ENCODE results near the gene THBS1.

THBS1 gene

DNA sequence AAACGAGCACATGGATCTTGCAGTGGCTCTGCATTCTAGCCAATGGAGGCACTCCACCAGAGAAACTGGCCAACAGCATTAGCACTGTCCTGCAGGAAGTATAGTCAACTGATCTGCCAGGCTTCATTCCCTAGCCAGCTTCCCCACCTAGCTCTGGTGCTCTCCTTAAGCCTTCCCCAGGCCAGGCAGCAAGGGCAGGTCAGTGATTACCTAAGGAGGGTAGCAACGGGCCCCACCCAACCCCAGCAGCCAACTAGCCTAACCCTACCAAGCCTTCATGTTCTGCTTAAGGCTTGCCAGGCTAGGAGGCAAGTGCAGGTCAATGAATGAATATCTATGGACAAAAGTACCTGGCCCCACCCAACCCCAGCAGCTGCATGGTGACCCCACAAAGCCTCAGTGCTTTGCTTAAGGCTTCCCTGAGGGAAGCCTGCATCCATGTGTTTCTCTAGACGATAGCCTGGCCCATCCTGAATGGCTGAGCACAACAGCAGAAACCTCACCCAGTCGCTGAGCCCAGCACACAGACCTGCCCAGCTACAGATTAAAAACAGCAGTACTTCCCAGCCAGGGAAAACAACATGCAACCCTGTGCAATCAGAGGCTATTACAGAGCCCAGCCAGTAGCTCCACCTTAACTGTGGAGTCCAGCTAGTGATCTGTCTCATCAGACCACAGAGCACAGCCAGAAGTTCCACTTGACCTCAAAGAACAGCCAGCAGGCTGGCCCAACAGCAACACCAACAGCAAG is 28.5 kb downstream of the THBS1 start:
- DNase-seq, result no peak

- no peak for DNase-seq
Measured at GRCh38 chr15:39610665-39611064, 29.8 kb downstream of the THBS1 start.

GRCh38 chr15:39613271-39613670 is 32.4 kb downstream of the THBS1 start:
- DNase-seq, result no peak

GRCh38 chr15:39613861-39614260 is 33.0 kb downstream of the THBS1 start:
- no peak for DNase-seq

GRCh38 chr15:39616731-39617455 is 36.0 kb downstream of the THBS1 start:
- no peak for DNase-seq

GRCh38 chr15:39618063-39618823 is 37.4 kb downstream of the THBS1 start:
- DNase-seq, result no peak

- no peak for DNase-seq
Measured at GRCh38 chr15:39621210-39621609, 40.3 kb downstream of the THBS1 start.

DNA sequence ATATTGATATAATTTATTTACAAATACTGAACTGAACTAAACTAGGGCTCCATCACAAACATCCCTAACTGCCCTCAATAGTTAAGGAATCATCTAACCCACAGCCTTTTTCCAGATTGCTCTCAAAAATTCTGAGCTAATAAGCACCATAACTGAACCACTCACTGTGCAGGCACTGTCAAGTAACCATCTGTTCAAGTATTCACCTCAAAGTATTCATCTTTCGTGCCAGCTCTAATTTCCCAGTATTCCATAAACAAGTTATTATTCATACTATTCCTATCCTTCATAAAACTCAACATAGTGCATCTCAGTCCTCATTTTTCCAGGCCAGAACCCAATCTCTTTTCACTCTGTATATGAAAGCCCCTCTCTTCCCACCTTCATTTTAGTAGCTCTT is 41.1 kb downstream of the THBS1 start:
- no peak for DNase-seq

DNA sequence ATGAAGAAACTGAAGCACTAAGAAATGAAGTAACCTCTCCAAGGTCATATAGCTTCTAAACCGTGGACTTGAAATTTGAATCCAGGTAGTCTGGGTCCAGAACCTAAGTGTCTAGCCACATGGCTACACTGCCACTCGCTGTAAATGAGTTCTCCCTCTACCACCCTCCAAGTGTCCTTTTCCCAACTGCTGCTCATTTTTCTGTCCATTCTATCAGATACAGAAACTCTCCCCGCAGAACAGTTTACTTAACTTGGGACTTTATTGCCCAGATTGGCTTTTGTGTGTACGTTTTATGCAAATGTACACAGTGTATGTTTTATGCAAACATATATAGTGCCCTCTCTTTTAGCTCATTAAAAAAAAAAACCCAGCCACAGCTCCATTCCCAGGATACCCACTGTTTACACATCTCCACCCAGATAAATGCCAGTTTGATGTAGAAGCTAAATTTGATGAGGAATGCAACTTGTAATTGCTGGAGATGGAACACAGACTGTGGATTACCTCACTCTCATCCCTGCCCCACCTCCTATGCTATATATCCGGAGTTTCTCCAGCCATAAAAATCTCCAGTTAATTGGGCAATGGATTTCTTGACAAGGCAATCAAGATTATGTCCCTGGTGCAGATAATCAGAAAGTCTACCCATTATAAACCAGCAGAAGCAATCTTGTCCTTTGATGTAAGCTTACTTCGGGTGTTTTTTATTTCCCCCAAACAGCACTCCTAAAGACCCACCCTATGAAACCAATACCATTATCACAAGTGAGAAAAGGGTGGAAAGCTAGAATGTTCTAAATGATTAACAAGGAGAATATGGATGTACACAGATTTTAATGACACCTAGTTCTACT is 42.0 kb downstream of the THBS1 start:
- no peak for DNase-seq

GRCh38 chr15:39623529-39623931 is 42.7 kb downstream of the THBS1 start:
- no peak for DNase-seq

- no peak for DNase-seq
Measured at GRCh38 chr15:39624806-39625205, 43.9 kb downstream of the THBS1 start.

DNA sequence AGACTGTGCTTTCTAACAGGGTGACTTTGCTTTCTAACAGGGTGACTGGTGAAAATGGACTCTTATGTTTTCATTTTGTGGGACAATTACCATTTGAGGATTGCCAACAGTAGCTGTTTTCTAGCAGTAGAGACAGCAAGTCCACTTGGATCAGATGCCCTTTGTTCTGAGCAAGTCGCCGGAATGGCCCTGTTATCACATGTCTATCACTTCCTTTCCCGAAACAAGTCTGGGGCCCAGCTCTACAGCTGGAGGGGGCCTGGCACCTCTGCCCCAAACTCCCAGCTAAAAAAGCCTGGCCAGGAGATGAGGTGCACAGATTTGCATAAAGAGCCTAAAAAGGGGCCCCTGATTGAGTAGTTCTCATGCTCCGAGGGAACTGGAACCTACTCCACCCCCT is 44.6 kb downstream of the THBS1 start:
- no peak for DNase-seq

- DNase-seq, result no peak
Measured at GRCh38 chr15:39625856-39626255, 45.0 kb downstream of the THBS1 start.

- no peak for DNase-seq
Measured at GRCh38 chr15:39627451-39628143, 46.7 kb downstream of the THBS1 start.

GRCh38 chr15:39628144-39628508 is 47.2 kb downstream of the THBS1 start:
- DNase-seq, result no peak

DNA sequence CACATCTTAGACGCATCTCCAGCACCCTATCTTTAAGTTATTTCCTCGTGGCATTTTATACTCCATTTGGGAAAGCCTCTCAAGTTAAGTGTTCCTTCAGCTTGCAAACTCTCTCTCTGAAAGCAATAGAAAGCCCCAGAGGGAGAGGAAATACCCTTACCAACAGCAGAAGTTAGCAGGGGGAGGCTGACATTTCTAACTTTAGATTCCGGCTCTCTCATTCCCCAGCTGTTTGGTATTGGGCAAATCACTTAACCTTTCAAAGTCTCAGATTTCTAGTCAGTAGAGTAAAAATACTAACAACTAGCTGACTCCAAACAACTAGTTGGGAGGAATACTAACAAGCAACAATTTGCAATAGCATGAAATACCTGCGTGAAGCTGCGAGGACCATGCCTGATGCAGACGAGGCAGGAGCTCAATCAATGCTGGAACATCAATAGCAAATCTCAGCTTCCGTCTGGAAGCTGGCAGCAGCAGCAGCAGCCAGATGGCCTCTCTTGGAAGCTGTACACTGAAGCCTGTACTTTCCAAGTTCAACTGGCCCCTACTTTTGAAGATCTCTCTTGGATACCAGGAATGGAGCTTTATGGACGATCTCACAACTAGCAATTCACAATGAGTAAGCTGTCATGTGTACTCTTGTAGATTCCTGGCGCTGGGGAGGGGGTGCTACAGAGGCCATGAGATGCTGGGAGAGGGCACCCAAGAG is 47.8 kb downstream of the THBS1 start:
- no peak for DNase-seq

GRCh38 chr15:39629371-39629770 is 48.5 kb downstream of the THBS1 start:
- no peak for DNase-seq

DNA sequence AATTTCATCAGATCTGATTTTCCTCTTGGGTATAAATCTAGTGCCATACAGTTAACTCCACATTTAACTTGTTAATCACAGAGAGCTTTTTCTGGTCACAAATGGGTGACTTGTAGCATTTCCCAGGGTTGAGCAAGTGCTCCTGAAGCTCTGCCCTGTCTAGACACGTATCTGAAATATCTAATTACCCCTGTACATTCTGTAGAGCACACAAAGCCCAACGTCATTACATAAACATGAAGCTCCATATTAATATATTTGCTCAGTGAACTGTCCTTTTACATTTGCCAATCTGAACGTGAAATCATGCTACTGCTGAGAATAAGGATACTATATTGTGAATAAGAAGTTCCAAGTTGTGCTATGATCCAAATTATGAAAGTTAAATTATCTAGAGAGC is 49.0 kb downstream of the THBS1 start:
- DNase-seq, result no peak

DNA sequence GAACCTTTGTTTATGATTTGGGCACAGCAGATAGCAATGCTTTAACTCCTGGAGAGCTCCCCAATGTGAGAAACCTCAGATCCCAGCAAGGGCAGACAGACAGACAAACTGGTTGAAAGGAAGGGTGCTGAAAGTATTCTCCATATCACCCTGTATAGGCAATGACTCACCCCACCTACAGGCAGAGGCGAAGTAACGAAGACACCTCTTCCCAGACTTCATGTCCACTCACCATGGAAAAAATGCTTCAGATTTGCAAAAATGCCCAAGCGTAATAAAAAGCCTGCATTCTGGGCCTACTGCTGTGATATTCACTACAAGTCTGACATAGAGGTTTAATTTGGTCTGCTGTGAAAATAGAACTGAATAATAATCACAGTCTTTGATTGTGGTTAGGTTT is 50.5 kb downstream of the THBS1 start:
- no peak for DNase-seq

DNA sequence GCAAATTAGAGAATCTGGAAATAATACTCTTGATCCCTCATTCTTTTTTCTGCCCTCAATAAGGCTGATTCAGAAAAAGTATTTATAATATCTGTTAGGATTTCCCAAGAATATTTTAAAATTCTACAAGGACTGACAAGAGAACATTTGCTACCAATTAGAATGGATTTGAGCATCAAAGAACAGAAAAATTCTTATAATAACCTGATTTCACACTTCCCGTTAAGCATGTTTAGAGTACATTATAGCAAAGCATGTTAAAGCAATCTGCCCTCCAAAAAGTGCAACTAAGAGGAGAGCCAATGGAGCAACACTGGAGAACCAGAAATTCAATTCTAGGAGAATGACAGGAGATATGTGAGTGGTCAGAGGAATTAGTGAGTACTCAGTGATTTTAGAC is 57.2 kb downstream of the THBS1 start:
- DNase-seq, result no peak

DNA sequence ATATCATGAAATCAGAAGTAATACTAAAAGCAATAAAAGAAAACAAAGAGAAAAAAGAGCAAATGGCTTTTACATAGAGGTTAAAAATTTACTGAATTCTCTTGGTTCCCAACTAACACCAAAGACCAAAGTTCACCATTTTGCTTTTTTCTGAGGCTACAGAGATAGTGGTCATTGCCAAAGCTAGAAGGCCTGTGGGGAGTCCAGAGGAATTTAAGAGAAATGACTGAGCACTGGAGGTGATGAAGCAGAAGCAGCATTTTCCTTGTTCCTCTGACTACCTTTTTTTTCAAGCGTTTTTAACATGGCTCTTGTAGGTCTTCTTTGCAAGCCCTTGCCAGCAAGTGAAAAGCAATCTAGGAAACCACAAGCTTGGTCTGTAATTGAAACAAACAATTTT is 58.2 kb downstream of the THBS1 start:
- DNase-seq, result no peak

GRCh38 chr15:39640665-39641064 is 59.8 kb downstream of the THBS1 start:
- DNase-seq, result no peak

All from NCI-H1436 (cell line).